HG03342 (cell line): Measurements from ENCODE around the gene RAP1GAP.
"Not testable (repeated sequence)": the region's sequence is repeated elsewhere in the genome, so short reads cannot be mapped to it uniquely, and the experiment has no call there.

Source experiments
- ATAC-seq: cut with Tn5 transposase; IDR thresholded peaks from one replicate; pipeline ENCODE4 v1.9.1; 2021; ENCODE audit warnings: mild to moderate bottlenecking, moderate library complexity; ENCODE audit not compliant: unreplicated experiment

RAP1GAP gene

GRCh38 chr1:21647431-21648351, 21.5 kb downstream of the RAP1GAP start:
- ATAC-seq: no peak

- no peak for ATAC-seq
Observed at GRCh38 chr1:21645550-21645949, 23.6 kb downstream of the RAP1GAP start.

DNA sequence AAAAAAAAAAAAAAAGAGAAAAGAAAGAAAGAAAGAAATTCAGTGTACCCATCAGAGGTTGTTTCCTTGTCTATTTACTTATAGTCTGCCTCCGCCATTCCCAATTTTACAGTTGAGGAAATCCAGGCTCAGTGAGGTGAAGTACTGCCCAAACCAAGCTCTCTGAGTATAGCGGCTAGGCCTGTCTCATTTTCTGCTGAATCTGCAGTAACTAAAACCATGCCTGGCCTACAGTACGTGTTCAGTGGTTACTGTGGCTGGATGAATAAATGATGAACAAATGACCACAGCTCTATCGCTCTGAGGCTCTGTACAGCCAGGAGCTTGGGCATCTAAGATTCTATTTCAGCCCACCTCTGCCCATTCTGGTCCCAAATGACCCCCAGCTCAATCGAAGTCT, 24.3 kb downstream of the RAP1GAP start:
- no peak for ATAC-seq

GRCh38 chr1:21644348-21644747, 24.8 kb downstream of the RAP1GAP start:
- ATAC-seq: no peak

GRCh38 chr1:21643624-21644023, 25.5 kb downstream of the RAP1GAP start:
- ATAC-seq: no peak

DNA sequence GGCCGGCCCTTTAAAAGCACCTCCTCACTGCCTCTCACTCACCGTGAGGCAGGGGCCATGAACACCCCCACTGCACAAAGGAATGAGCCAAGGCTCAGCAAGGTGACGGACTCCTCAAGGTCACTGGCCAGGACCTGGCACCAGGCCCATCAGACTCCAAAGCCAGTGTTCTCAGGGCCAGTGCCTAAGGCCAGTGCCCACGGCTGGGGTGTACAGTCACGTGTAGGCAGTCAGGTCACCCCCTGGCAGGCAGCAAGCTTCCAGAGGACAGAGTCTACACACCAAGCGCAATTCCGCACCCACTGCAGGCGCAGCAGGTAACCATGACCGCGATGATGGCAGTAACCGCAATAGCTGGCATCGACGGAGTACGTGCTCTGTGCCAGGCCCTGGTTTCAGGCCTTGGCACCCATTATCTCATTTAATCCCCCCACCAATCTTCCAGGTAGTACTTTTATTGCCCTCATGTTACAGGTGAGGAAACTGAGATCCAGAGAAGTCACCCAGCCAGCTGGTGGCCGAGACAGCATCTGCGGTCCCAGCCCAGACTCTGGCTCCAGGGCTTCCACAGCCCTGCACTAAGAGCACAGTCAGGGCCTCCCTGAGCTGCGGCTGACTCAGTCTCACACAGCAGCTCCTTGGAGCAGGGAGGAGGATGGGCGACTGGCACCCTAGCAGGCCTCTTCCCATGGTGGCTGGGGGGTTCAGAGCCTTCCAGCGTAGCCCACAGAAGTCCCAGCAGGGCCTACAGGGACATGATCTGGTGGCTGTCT, 27.0 kb downstream of the RAP1GAP start:
- no peak for ATAC-seq

DNA sequence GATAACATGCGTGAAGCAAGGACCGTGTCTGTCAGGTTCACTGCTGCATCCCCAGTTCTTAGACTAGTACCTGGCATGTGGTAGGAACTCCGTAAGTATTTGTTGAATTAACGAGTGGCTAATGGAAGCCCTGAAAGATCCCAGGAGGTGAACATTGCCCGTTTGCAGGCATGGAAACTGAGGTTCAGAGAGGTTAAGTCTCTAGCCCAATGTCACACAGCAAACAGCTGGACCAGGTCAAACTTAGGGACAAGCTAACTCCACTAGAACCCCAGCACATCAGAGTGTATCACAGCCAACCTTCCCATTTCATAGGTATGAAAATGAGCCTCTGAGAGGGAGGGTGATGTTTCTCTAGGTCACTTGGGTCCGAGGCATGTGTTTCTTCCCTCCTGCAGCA, 27.6 kb downstream of the RAP1GAP start:
- ATAC-seq: no peak

- ATAC-seq: no peak
Observed at GRCh38 chr1:21641076-21641475, 28.1 kb downstream of the RAP1GAP start.

- no peak for ATAC-seq
Observed at GRCh38 chr1:21640653-21641052, 28.5 kb downstream of the RAP1GAP start.

- ATAC-seq: no peak
Observed at GRCh38 chr1:21639594-21640041, 29.5 kb downstream of the RAP1GAP start.

- ATAC-seq: no peak
Observed at GRCh38 chr1:21638531-21639341, 30.4 kb downstream of the RAP1GAP start.

DNA sequence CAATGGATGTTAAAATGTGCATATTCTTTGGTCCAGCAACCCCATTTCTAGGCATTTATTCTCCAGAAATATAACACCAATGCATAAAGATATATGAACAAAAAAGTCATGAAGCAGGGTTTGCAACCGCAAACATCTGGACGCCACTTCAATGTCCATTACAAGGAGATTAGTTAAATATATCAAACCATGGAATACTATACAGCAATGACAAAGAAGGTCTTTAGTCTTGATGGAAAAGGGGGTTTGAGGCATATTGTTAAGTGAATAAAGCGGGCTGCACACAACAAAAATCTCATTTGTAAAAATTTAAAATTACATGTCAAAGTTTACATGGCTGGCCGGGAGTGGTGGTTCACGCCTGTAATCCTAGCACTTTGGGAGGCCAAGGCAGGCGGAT, 31.6 kb downstream of the RAP1GAP start:
- no peak for ATAC-seq

DNA sequence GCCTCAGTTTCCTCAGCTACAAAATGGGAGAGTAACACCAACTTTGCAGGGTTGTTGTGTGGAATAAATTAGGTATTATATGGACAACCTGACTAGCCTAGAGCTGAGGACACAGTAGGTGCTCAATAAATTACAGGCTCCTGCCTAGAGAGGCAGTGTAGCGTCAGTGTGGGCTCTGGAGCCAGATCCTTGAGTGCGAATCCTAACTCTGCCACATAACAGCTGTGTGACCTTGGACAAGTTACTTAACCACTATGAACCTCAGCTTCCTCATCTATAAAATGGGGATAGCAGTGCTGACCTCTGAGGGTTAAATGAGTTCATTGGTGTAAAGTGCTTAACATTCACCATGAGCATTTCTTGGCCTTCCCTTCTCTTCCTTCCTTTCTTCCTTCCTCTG, 33.1 kb downstream of the RAP1GAP start:
- ATAC-seq: no peak

DNA sequence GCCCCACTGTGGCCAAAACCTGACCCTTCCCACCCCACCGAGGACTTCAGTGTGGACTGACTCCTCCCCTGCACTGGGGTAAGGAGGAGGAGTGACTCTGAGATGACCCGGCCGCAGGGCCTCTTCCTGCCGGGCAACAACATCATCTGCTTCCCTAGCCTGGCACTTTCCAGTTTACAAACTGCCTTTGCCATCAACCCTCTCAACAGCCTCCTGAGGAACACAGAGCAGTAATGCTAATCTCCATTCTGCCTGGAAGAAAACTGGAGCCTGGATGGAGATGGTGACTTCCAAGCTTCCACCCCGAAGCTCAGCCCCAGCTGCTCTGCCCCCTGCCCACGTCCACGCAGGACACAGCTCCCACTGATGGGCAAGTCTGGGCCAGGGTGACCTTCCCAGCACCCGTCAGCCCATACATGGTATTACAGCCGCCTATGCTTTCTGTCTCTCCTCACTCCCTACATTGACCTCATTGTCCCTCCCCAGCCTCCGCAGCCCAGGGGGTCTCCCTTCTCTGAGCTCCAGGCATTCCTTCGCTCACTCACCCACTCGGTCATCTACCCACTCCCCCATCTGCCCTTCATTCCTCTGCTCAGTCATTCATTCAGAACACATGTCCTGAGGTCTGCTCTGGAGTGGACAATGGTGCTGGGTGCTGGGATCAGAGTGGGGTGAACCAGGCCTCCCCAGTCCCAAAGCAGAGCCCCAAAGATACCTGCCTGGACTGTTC, 34.2 kb downstream of the RAP1GAP start:
- ATAC-seq: no peak

- ATAC-seq: no peak
Observed at GRCh38 chr1:21633992-21634805, 35.0 kb downstream of the RAP1GAP start.

DNA sequence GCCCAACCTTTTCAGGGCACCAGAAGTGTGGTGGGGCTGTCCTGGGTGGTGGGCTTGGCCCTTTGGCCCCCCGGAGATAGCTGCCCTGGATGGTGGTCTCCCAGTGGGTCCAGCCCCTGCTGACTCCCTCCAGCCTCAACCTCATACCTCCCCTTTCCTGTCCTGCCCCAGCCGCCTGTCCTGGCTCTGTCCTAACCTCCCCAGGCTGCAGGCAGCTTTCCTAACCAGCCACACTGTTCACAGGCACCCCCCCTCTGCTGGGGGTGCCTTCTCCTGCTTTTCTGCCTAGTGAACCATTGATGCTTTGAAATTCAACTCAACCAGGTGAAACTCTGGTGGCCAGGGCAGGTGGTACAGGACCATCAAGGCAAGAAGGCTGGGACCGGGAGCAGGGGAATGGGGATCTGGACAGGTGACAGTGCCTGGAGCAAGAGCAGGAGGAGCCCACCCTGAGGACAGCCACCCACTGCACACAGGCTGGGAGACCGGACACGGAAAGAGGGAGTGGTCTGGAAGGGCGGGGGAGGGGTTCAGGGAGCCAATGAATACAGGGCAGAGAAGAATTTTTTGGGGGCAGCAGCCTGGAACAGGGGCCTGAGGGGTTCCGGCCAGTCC, 35.9 kb downstream of the RAP1GAP start:
- ATAC-seq: no peak

GRCh38 chr1:21631944-21632887, 36.9 kb downstream of the RAP1GAP start:
- ATAC-seq: no peak

DNA sequence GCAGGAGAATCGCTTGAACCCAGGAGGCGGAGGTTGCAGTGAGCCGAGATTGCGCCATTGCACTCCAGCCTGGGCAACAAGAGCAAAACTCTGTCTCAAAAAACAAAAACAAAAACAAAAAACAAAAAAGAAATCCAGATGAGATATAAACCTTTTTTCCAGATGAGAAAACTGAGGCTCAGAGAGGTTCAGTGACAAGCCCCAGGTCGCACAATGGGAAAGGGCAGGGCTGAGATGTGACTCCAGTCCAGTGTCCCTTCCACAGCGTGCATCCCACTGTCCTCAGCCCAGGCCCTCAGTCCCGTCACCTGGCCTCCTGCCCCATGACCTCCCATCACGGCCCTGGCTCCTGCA, 37.6 kb downstream of the RAP1GAP start:
- ATAC-seq: not testable (repeated sequence)
